WTC11 (cell line): Measurements from ENCODE around the gene MLXIP. TPM values are rescaled to one million over a fixed set of nuclear protein-coding genes. Genes with fewer than 3 reads are reported as not detected.

Experiments used
- ATAC-seq: fragments of 200-7000 bp; cut with Tn5 transposase; 2 replicates; pipeline ENCODE4 v1.10.0; 2021; ENCODE audit warnings: mild to moderate bottlenecking, moderate library complexity
- CTCF ChIA-PET: fragments of 300-600 bp; sonication (Branson Sonifier 250); formaldehyde crosslinking; loops from one replicate; lab custom pipeline; 2021; ENCODE audit warnings: antibody characterized with exemption; lab: Charles Lee
- POLR2A ChIA-PET: fragments of 350-600 bp; sonication (Branson Sonifier 250); formaldehyde crosslinking; loops from one replicate; lab custom pipeline; 2021; ENCODE audit warnings: antibody characterized with exemption; lab: Charles Lee
- DNase-seq: peaks from one replicate; pipeline ENCODE4 v3.0.0; 2021; ENCODE audit warnings: low spot score
- H3K27ac Mint-ChIP-seq: 2 replicates; pipeline ENCODE4 v1.8.0; 2021; ENCODE audit warnings: mixed read lengths
- H3K27me3 Mint-ChIP-seq: 2 replicates; pipeline ENCODE4 v1.8.0; 2021; ENCODE audit warnings: low read depth, mild to moderate bottlenecking, moderate library complexity, mixed read lengths
- H3K36me3 Mint-ChIP-seq: 2 replicates; pipeline ENCODE4 v1.8.0; 2021; ENCODE audit warnings: mixed read lengths
- H3K4me1 Mint-ChIP-seq: 2 replicates; pipeline ENCODE4 v1.8.0; 2022; ENCODE audit warnings: mixed read lengths
- H3K4me3 Mint-ChIP-seq: 2 replicates; pipeline ENCODE4 v1.8.0; 2021; ENCODE audit warnings: mild to moderate bottlenecking, moderate library complexity, mixed read lengths
- H3K9me3 Mint-ChIP-seq: 2 replicates; pipeline ENCODE4 v1.8.0; 2021; ENCODE audit warnings: mixed read lengths
- ARID4B ChIP-seq: sonication (generic); formaldehyde crosslinking; IDR thresholded peaks from 2 replicates; pipeline ENCODE4 v1.8.0; 2023; ENCODE audit warnings: missing genetic modification reagents, mild to moderate bottlenecking, borderline replicate concordance
- CDX4 ChIP-seq: fragments of 250-450 bp; sonication (Bioruptor Pico); IDR thresholded peaks from 2 replicates; pipeline ENCODE4 v1.9.0; 2021; ENCODE audit warnings: moderate library complexity, mild to moderate bottlenecking, inconsistent platforms, borderline replicate concordance
- CTCF ChIP-seq: fragments of 200-600 bp; IDR thresholded peaks from 2 replicates; pipeline ENCODE4 v1.8.0; 2022; ENCODE audit warnings: antibody characterized with exemption
- E2F5 ChIP-seq: sonication (generic); formaldehyde crosslinking; IDR thresholded peaks from 2 replicates; pipeline ENCODE4 v1.8.1; 2022; ENCODE audit warnings: mild to moderate bottlenecking, moderate library complexity, missing genetic modification reagents
- GRHL2 ChIP-seq: fragments of 250-450 bp; sonication (Bioruptor Pico); IDR thresholded peaks from 2 replicates; pipeline ENCODE4 v1.8.0; 2022; ENCODE audit warnings: mild to moderate bottlenecking, moderate library complexity; ENCODE audit not compliant: insufficient replicate concordance, severe bottlenecking
- ZNF416 ChIP-seq: fragments of 250-450 bp; sonication (Bioruptor Pico); IDR thresholded peaks from 2 replicates; pipeline ENCODE4 v1.9.0; 2021; ENCODE audit warnings: mild to moderate bottlenecking, inconsistent platforms
- ZNF425 ChIP-seq: fragments of 250-450 bp; sonication (Bioruptor Pico); conservative IDR thresholded peaks from 2 replicates; pipeline ENCODE4 v1.9.0; 2021; ENCODE audit warnings: mild to moderate bottlenecking
- ZNF512 ChIP-seq: sonication (generic); formaldehyde crosslinking; IDR thresholded peaks from 2 replicates; pipeline ENCODE4 v1.8.1; 2022; ENCODE audit warnings: missing genetic modification reagents, borderline replicate concordance
- ZSCAN18 ChIP-seq: fragments of 250-450 bp; sonication (Bioruptor Pico); IDR thresholded peaks from 2 replicates; pipeline ENCODE4 v2.1.2; 2022; ENCODE audit warnings: mild to moderate bottlenecking, moderate library complexity
- total RNA-seq: library from RNA; stranded (reverse); gene quantifications from 3 replicates; pipeline ENCODE4 v1.2.3, GENCODE V29; 2021

The MLXIP gene
- total RNA-seq, 1 experiment from 2014 or later: 49.4 TPM

- TF ChIP-seq ARID4B (CRISPR knock-in tag) (no peak), ZSCAN18 (CRISPR knock-in tag) (no peak)
- TF ChIP-seq, all 79 proteins: peak for 0
These were observed 48.0 kb upstream of the MLXIP start (continued) for GRCh38 chr12:122030424-122031035.

- ChIA-PET POLR2A (no interaction called here), CTCF (interaction anchor here (0.6 to 1.5 kb wide), 17 partner anchors 10 to 387 kb away, joined by 3 to 7 read pairs (median 3); partner anchors contain the start of genes B3GNT4, BCL7A, CFAP251 and RHOF)
- peaks cover 25% of the 10 kb centered on the region for H3K4me1 Mint-ChIP-seq
- H3K36me3 Mint-ChIP-seq: peaks cover 16% of the 10 kb centered on the region
- ATAC-seq (peak; percentile 95), DNase-seq (peak; percentile 85)
- H3K4me3 Mint-ChIP-seq: no peak overlapping the region
- no peaks in the 10 kb centered on the region for H3K9me3 Mint-ChIP-seq
- TF ChIP-seq ZNF512 (no peak), CTCF (peak; percentile 83)
- no peaks in the 10 kb centered on the region for H3K27me3 Mint-ChIP-seq
- peak overlapping the region; percentile 70 for H3K27ac Mint-ChIP-seq
These were observed 47.0 kb upstream of the MLXIP start for GRCh38 chr12:122031342-122032216.

- H3K9me3 Mint-ChIP-seq: no peaks in the 10 kb centered on the region
- CTCF ChIA-PET: interaction anchor here (1.0 to 1.5 kb wide), 3 partner anchors 35 to 171 kb away, joined by 3 to 7 read pairs (median 5); partner anchors contain the start of genes B3GNT4 and CFAP251
- ATAC-seq (no peak), DNase-seq (no peak)
- TF ChIP-seq CDX4 (CRISPR knock-in tag) (no peak), GRHL2 (CRISPR knock-in tag) (no peak), E2F5 (no peak), ZNF425 (CRISPR knock-in tag) (no peak), ZNF416 (no peak)
- TF ChIP-seq, all 79 proteins: peak for 0
- Mint-ChIP-seq H3K4me1 (peaks cover 19% of the 10 kb centered on the region), H3K27ac (no peak overlapping the region), H3K27me3 (no peaks in the 10 kb centered on the region), H3K4me3 (no peak overlapping the region), H3K36me3 (peaks cover 20% of the 10 kb centered on the region)
- POLR2A ChIA-PET: no interaction called here
These were observed 46.0 kb upstream of the MLXIP start for GRCh38 chr12:122032580-122032979.
